HCT116 (cell line): ENCODE data around the gene CACNA2D3. TPM values are rescaled to one million over a fixed set of nuclear protein-coding genes. Genes with fewer than 3 reads are reported as not detected.

Experiments
- ATAC-seq: fragments of 200-7000 bp; cut with Tn5 transposase; 2 replicates; pipeline ENCODE4 v1.9.1; 2020; ENCODE audit warnings: mild to moderate bottlenecking, moderate library complexity
- BruUV-seq: library from RNA; stranded (reverse); fragments of 400-500 nt; replicated peaks from 2 replicates; lab custom pipeline; 2021; lab: Mats Ljungman, UMichigan
- CTCF ChIA-PET: fragments of 300-600 bp; sonication (Branson Sonifier 250); formaldehyde crosslinking; loops from one replicate; lab custom pipeline; 2021; ENCODE audit warnings: antibody characterized with exemption; lab: Charles Lee
- POLR2A ChIA-PET: fragments of 300-600, 350-600 bp; sonication (Branson Sonifier 250); formaldehyde crosslinking; loops from one replicate; lab custom pipeline; 2021; ENCODE audit warnings: antibody characterized with exemption; lab: Charles Lee
- RAD21 ChIA-PET, 2 experiments: fragments of 300-600 bp; sonication (Branson Sonifier 250); formaldehyde crosslinking; loops; one replicate each; lab custom pipeline; 2023; ENCODE audit warnings: low total read pairs in 2 of 2; ENCODE audit not compliant: uncharacterized antibody in 2 of 2, unreplicated experiment in 2 of 2, low non-redundant PET in 1 of 2; lab: Charles Lee
- DNase-seq: peaks from one replicate; pipeline ENCODE4 v3.0.0-alpha.2; 2010; ENCODE audit warnings: low read depth, low spot score
- H2AFZ ChIP-seq: fragments of 200-600 bp; shearing (Covaris generic), sonication (generic); 2 replicates; pipeline ENCODE4 v1.6.1; 2017; ENCODE audit warnings: low read depth, mixed run types, mixed read lengths, antibody characterized with exemption, low read length; ENCODE audit not compliant: poor library complexity, severe bottlenecking
- H3K27ac ChIP-seq: 2 replicates; pipeline ENCODE4 v1.5.1; 2012; ENCODE audit warnings: low read depth, low read length
- H3K27me3 ChIP-seq: fragments of 200-600 bp; sonication (generic); 2 replicates; pipeline ENCODE4 v1.6.1; 2016; ENCODE audit warnings: mixed run types, low read length, mixed read lengths; ENCODE audit not compliant: insufficient read depth
- H3K36me3 ChIP-seq, 2 experiments: fragments of 200-500 bp in 1 of 2; fragments of 200-600 bp in 1 of 2; sonication (Bioruptor generic) in 1 of 2; sonication (generic) in 1 of 2; 2 replicates each; pipeline versions ENCODE4 v1.5.1 to v1.6.1; 2014 to 2016; ENCODE audit warnings: low read length in 2 of 2, inconsistent platforms in 1 of 2, mixed read lengths in 1 of 2, mixed run types in 1 of 2; ENCODE audit not compliant: insufficient read depth in 2 of 2, control insufficient read depth in 1 of 2
- H3K4me1 ChIP-seq, 2 experiments: fragments of 200-600 bp in 1 of 2; sonication (generic) in 1 of 2; 2 replicates each; pipeline versions ENCODE4 v1.5.1 to v1.6.1; 2012 to 2017; ENCODE audit warnings: low read length in 2 of 2, inconsistent platforms in 1 of 2, mild to moderate bottlenecking in 1 of 2, mixed read lengths in 1 of 2, mixed run types in 1 of 2, moderate library complexity in 1 of 2; ENCODE audit not compliant: insufficient read depth in 2 of 2, control insufficient read depth in 1 of 2
- H3K4me2 ChIP-seq: fragments of 200-600 bp; sonication (generic); 2 replicates; pipeline ENCODE4 v1.6.1; 2017; ENCODE audit warnings: mixed run types, low read length, mixed read lengths
- H3K4me3 ChIP-seq, 2 experiments: fragments of 200-600 bp in 1 of 2; sonication (generic) in 1 of 2; replicated peaks in 1 of 2; 2 replicates each; pipeline ENCODE4 v1.5.1; 2011 to 2016; ENCODE audit warnings: low read length in 2 of 2, control low read depth in 1 of 2, low read depth in 1 of 2, mild to moderate bottlenecking in 1 of 2, mixed read lengths in 1 of 2, mixed run types in 1 of 2
- H3K79me2 ChIP-seq: fragments of 200-600 bp; sonication (generic); 2 replicates; pipeline ENCODE4 v1.6.1; 2017; ENCODE audit warnings: mild to moderate bottlenecking, mixed run types, low read length, moderate library complexity, mixed read lengths; ENCODE audit not compliant: insufficient read depth
- H3K9ac ChIP-seq: fragments of 200-600 bp; sonication (generic); 2 replicates; pipeline ENCODE4 v1.6.1; 2016; ENCODE audit warnings: low read length, mixed read lengths
- H3K9me2 ChIP-seq: fragments of 200-600 bp; sonication (generic), shearing (Covaris generic); 2 replicates; pipeline ENCODE4 v1.6.1; 2017; ENCODE audit warnings: mixed run types, mild to moderate bottlenecking, moderate library complexity; ENCODE audit not compliant: insufficient read depth
- H3K9me3 ChIP-seq, 2 experiments: fragments of 200-500 bp in 1 of 2; fragments of 200-600 bp in 1 of 2; sonication (Bioruptor generic) in 1 of 2; sonication (generic) in 1 of 2; 2 replicates each; pipeline ENCODE4 v1.6.1; 2014 to 2017; ENCODE audit warnings: low read length in 2 of 2, mixed read lengths in 2 of 2, inconsistent platforms in 1 of 2, low read depth in 1 of 2, mild to moderate bottlenecking in 1 of 2, mixed run types in 1 of 2, moderate library complexity in 1 of 2; ENCODE audit not compliant: control insufficient read depth in 1 of 2, insufficient read depth in 1 of 2
- H4K20me1 ChIP-seq: fragments of 200-600 bp; sonication (generic), shearing (Covaris generic); 2 replicates; pipeline ENCODE4 v1.6.1; 2017; ENCODE audit warnings: mixed run types, mild to moderate bottlenecking, moderate library complexity; ENCODE audit not compliant: insufficient read depth
- ATF3 ChIP-seq: IDR thresholded peaks from 2 replicates; pipeline ENCODE4 v1.6.1; 2012
- CBX3 ChIP-seq: IDR thresholded peaks from 2 replicates; pipeline ENCODE4 v1.6.1; 2012; ENCODE audit warnings: low read depth
- CEBPB ChIP-seq: IDR thresholded peaks from 2 replicates; pipeline ENCODE4 v1.6.1; 2012; ENCODE audit warnings: low read depth
- CTCF ChIP-seq, 3 experiments: fragments of 200-600 bp in 1 of 3; sonication (generic) in 1 of 3; IDR thresholded peaks in 2 of 3; conservative IDR thresholded peaks in 1 of 3; 2 replicates each; pipeline ENCODE4 v1.5.1; 2012 to 2017; ENCODE audit warnings: low read depth in 2 of 3, low read length in 2 of 3, antibody characterized with exemption in 1 of 3, borderline replicate concordance in 1 of 3, control low read depth in 1 of 3, mild to moderate bottlenecking in 1 of 3, mixed read lengths in 1 of 3, mixed run types in 1 of 3, moderate library complexity in 1 of 3; ENCODE audit not compliant: insufficient read depth in 1 of 3
- EGR1 ChIP-seq: IDR thresholded peaks from 2 replicates; pipeline ENCODE4 v1.6.1; 2012; ENCODE audit warnings: low read depth
- ELF1 ChIP-seq: IDR thresholded peaks from 2 replicates; pipeline ENCODE4 v1.6.1; 2012; ENCODE audit warnings: low read depth, borderline replicate concordance
- EZH2 ChIP-seq: fragments of 200-600 bp; sonication (generic); IDR thresholded peaks from 2 replicates; pipeline ENCODE4 v1.6.1; 2017; ENCODE audit warnings: antibody characterized with exemption, mixed run types
- JUND ChIP-seq: IDR thresholded peaks from 2 replicates; pipeline ENCODE4 v1.6.1; 2012
- POLR2AphosphoS5 ChIP-seq: IDR thresholded peaks from 2 replicates; pipeline ENCODE4 v1.6.1; 2011; ENCODE audit warnings: mild to moderate bottlenecking, low read depth, low read length, moderate library complexity
- RAD21 ChIP-seq: IDR thresholded peaks from 2 replicates; pipeline ENCODE4 v1.6.1; 2012; ENCODE audit warnings: low read depth, mild to moderate bottlenecking
- SIN3A ChIP-seq: IDR thresholded peaks from 2 replicates; pipeline ENCODE4 v1.6.1; 2012; ENCODE audit warnings: low read depth
- SP1 ChIP-seq: IDR thresholded peaks from 2 replicates; pipeline ENCODE4 v1.6.1; 2012; ENCODE audit warnings: low read depth
- TCF7L2 ChIP-seq: IDR thresholded peaks from 2 replicates; pipeline ENCODE4 v1.7.0; 2011; ENCODE audit warnings: borderline replicate concordance, inconsistent platforms; ENCODE audit not compliant: insufficient read depth, insufficient read length; ENCODE audit errors: extremely low read depth
- YY1 ChIP-seq: IDR thresholded peaks from 2 replicates; pipeline ENCODE4 v1.6.1; 2011; ENCODE audit warnings: low read length, low read depth, moderate library complexity, mild to moderate bottlenecking; ENCODE audit not compliant: insufficient replicate concordance; ENCODE audit errors: extremely low read depth
- ZBTB33 ChIP-seq: IDR thresholded peaks from 2 replicates; pipeline ENCODE4 v1.6.1; 2011; ENCODE audit warnings: mild to moderate bottlenecking, low read length, moderate library complexity; ENCODE audit not compliant: insufficient replicate concordance; ENCODE audit errors: extremely low read depth
- ZFX ChIP-seq: fragments of 450-650 bp; IDR thresholded peaks from 2 replicates; pipeline ENCODE4 v1.6.1; 2017
- ZNF274 ChIP-seq: fragments of 200-500 bp; sonication (Bioruptor generic); IDR thresholded peaks from 2 replicates; pipeline ENCODE4 v1.6.1; 2014; ENCODE audit warnings: mild to moderate bottlenecking, low read depth, low read length, inconsistent platforms
- intact Hi-C: fragments of 100-400 bp; cut with micrococcal nuclease; formaldehyde crosslinking; loops from 2 replicates; pipeline ENCODE4 v1.10.0; 2022
- total RNA-seq: library from RNA; stranded (reverse); gene quantifications from one replicate; pipeline ENCODE4 v1.2.1, GENCODE V29; 2021; ENCODE audit not compliant: unreplicated experiment

The CACNA2D3 gene
- total RNA-seq, 1 experiment from 2014 or later: 0.20 TPM

GRCh38 chr3:54223063-54223462 lies 100.7 kb downstream of the CACNA2D3 start:
- Histone ChIP-seq H3K36me3 (no peaks in the 10 kb centered on the region), H3K79me2 (no peaks in the 10 kb centered on the region), H4K20me1 (no peaks in the 10 kb centered on the region), H3K9ac (no peak overlapping the region), H2AFZ (no peak overlapping the region), H3K9me2 (no peaks in the 10 kb centered on the region), H3K4me3 (no peak overlapping the region), H3K4me1 (no peaks in the 10 kb centered on the region), H3K4me2 (no peak overlapping the region), H3K27me3 (no peaks in the 10 kb centered on the region), H3K9me3 (no peaks in the 10 kb centered on the region), H3K27ac (no peak overlapping the region)
- CTCF ChIA-PET: no interaction called here
- no peak for TF ChIP-seq EGR1
- no peak for TF ChIP-seq EZH2
- TF ChIP-seq YY1: no peak
- TF ChIP-seq RAD21: no peak
- TF ChIP-seq CTCF (IDR thresholded peaks at IDR 0.05 in 2 of 3, conservative IDR thresholded peaks at IDR 0.05 in 1 of 3; ENCODE audit: borderline replicate concordance in 1 of 3, insufficient read depth in 1 of 3, low read depth in 2 of 3, low read length in 2 of 3): no peak
- no peak for TF ChIP-seq ELF1
- TF ChIP-seq SIN3A: no peak
- TF ChIP-seq TCF7L2: no peak
- no peak for TF ChIP-seq SP1
- no peak for TF ChIP-seq JUND
- TF ChIP-seq ZBTB33: no peak
- no peak for TF ChIP-seq ATF3
- no peak for TF ChIP-seq ZNF274
- TF ChIP-seq CBX3: no peak
- TF ChIP-seq ZFX: no peak
- no peak for TF ChIP-seq POLR2AphosphoS5
- no peak for TF ChIP-seq CEBPB
- RAD21 ChIA-PET: no interaction called here
- intact Hi-C loops: no loop called here
- ATAC-seq (no peak), DNase-seq (no peak)
- POLR2A ChIA-PET: no interaction called here
- BruUV-seq: no TSS peak
